ENCODE results near the gene LRRC25. TPM values are rescaled to one million over a fixed set of nuclear protein-coding genes. Genes with fewer than 3 reads are reported as not detected.

The LRRC25 gene
- total RNA-seq, 1 donor from 2014 or later, result not detected

DNA sequence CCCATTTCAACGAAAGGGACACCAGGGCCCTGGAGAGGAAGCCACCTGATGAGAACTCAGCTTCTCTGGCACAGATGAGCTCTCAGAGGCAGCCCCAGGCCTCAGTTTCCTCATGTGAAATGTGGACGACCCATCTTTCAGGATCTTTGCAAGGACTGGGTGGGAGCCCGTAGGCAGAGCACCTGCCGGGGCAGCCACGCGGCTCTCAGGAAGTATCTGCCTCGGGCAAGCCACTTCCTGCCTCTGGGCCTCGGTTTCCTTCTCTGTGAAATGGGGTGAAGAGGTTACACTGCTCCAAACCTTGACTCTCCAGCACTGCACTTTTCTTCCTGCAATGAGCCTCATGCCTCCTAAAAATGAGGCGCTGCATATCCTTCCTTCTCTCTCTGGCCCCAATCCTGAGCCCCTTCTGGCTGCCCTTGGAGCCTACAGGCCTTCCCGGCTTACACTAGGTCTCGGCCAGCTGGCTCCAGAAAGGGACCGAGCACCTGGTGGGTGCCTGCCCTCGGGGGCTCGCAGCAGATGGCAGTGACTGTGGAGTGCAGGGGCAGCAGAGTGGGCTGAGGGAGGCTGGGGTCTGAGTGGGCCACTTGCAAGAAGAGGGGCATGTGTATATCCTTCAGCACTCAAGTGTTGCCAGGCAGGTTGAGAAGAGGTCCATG, 25.2 kb upstream of the LRRC25 start:
- no peak for DNase-seq (ENCODE audit: low spot score in 2 of 2, unreplicated experiment in 2 of 2)
- no peak overlapping the region for H3K4me3 Mint-ChIP-seq
- no peaks in the 10 kb centered on the region for H3K9me3 Mint-ChIP-seq
- TF ChIP-seq, protein P1, sequence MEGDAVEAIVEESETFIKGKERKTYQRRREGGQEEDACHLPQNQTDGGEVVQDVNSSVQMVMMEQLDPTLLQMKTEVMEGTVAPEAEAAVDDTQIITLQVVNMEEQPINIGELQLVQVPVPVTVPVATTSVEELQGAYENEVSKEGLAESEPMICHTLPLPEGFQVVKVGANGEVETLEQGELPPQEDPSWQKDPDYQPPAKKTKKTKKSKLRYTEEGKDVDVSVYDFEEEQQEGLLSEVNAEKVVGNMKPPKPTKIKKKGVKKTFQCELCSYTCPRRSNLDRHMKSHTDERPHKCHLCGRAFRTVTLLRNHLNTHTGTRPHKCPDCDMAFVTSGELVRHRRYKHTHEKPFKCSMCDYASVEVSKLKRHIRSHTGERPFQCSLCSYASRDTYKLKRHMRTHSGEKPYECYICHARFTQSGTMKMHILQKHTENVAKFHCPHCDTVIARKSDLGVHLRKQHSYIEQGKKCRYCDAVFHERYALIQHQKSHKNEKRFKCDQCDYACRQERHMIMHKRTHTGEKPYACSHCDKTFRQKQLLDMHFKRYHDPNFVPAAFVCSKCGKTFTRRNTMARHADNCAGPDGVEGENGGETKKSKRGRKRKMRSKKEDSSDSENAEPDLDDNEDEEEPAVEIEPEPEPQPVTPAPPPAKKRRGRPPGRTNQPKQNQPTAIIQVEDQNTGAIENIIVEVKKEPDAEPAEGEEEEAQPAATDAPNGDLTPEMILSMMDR (IDR thresholded peaks at IDR 0.05; ENCODE audit: unreplicated experiment), result no peak
- H3K27ac Mint-ChIP-seq, result no peak overlapping the region
- no peaks in the 10 kb centered on the region for H3K36me3 Mint-ChIP-seq
- no peaks in the 10 kb centered on the region for H3K27me3 Mint-ChIP-seq (ENCODE audit: low read depth)
- peaks cover 51% of the 10 kb centered on the region for H3K4me1 Mint-ChIP-seq

DNA sequence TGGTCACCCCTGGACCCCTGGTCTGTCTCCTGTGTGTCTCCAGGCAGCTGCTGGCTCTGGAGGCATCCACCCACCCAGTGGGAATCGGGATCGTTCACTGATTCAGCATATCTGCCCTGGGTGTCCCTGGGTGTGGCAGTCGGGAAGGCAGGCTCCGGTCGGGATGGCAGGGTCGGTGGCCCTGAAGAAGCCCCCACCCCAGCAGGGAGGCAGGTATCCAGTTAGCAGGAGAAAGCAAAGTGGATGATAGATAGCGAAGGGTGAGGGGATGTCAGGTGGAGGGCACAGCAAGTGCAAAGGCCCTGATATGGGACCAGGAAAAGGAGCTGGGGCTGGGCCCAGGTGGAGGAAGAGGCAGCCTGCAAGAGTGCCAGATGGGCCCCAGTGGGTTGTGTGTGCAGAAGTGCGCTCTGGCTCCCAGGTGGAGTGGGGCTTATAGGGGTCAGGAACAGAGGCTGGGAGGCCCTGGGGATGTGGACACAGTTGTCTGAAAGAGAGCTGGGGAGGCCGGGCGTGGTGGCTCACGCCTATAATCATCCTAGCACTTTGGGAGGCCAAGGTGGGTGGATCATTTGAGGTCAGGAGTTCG, 24.0 kb upstream of the LRRC25 start:
- Mint-ChIP-seq H3K36me3 (no peaks in the 10 kb centered on the region), H3K27ac (no peak overlapping the region), H3K9me3 (no peaks in the 10 kb centered on the region), H3K4me3 (peak overlapping the region; percentile 75), H3K27me3 (ENCODE audit: low read depth) (no peaks in the 10 kb centered on the region), H3K4me1 (peaks cover 59% of the 10 kb centered on the region)
- no peak for DNase-seq (ENCODE audit: low spot score in 2 of 2, unreplicated experiment in 2 of 2)
- TF ChIP-seq, protein P1 (IDR thresholded peaks at IDR 0.05; ENCODE audit: unreplicated experiment), result no peak

DNA sequence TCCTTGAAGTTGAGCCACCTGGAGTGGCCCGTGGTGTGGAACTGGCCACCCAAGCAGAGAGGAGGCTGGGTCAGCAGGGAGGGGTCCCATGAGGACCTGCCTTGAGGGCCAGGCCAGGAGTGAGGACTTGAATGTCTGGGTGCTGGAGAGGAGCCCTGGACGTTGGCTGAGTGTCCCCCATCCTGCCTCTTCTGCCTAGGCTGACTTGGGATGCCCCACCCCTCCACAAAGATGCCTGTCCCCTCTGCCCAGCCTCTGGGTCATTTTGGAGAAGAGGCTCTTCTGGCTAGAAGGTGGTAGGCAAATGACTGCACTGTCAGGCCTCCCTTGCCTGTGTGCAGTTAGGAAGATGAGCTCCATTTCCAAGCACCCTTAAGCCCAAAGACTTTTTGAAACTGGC, 23.5 kb upstream of the LRRC25 start:
- TF ChIP-seq, protein P1 (IDR thresholded peaks at IDR 0.05; ENCODE audit: unreplicated experiment), result no peak
- H3K27me3 Mint-ChIP-seq (ENCODE audit: low read depth), result no peaks in the 10 kb centered on the region
- DNase-seq (ENCODE audit: low spot score in 2 of 2, unreplicated experiment in 2 of 2), result no peak
- H3K27ac Mint-ChIP-seq, result no peak overlapping the region
- H3K9me3 Mint-ChIP-seq, result no peaks in the 10 kb centered on the region
- H3K36me3 Mint-ChIP-seq, result no peaks in the 10 kb centered on the region
- H3K4me1 Mint-ChIP-seq, result peaks cover 61% of the 10 kb centered on the region
- peak overlapping the region; percentile 75 for H3K4me3 Mint-ChIP-seq

DNA sequence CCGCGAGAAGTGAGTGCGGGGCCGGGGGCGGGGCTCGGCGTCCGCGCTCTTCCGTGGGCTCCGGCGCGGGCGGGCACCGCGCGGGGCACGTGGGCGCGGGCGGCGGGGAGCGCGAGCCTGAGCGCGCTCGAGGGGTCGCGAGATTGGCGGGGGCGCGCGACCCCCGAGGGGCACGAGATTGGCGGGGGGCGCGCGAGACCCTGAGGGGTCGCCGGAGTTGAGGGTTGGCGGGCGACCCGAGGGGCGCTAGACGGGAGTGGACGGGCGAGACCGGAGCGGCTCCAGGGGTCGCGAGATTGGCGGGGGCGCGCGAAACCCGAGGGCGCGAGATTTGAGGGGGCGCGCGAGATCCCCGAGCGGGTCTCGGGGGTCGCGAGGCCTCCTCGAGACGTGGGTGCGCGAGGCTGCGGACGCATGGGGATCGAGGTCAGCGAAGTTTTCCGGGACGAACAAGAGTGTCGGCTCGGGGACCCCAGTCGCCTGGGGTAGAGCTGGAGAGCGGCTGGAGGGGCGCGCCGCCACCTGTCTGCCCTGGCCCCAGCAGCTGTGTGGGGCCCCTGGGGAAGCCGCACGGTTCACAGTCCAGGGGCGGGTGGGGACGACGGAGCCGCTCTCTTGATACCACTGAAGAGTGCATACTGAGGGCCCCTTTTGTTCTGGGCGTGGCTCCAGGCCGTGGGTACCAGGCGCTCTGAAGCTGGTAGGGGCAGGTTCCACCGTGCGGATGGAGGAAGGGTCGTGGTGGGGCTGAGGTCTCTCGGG, 22.5 kb upstream of the LRRC25 start:
- Mint-ChIP-seq H3K36me3 (no peaks in the 10 kb centered on the region), H3K4me1 (peaks cover 67% of the 10 kb centered on the region), H3K27me3 (ENCODE audit: low read depth) (no peaks in the 10 kb centered on the region), H3K4me3 (peak overlapping the region; percentile 75), H3K9me3 (no peaks in the 10 kb centered on the region), H3K27ac (peak overlapping the region; percentile 25)
- TF ChIP-seq, protein P1 (IDR thresholded peaks at IDR 0.05; ENCODE audit: unreplicated experiment), result no peak
- no peak for DNase-seq (ENCODE audit: low spot score in 2 of 2, unreplicated experiment in 2 of 2)

DNA sequence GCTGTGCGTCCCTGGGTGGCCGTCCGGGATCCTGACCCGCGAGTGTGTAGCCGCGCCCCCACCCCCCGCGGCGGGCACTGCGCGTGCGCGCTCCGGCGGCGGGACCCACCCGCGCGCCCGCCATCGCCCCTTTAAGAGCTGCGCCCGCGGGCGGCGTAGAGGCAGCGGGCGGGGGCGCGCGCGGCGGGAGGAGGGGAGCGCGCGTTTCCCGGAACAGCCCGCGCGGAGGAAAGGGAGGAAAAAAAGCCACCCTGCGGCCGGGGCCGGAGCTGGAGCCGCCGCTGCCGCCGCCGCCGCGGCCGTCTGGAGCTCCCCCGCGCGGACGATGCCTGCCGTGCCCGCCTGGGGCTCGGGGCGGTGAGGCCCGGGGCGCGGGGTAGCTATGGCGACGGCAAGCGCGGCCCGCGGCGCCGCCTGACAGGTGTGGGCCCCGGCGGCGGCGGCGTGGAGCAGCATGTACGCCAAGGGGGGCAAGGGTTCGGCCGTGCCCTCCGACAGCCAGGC, 21.8 kb upstream of the LRRC25 start, which contains the start of gene SSBP4:
Gene SSBP4 (plus strand): TSS at position 204 of the 504 bp plus-strand sequence. CDS start 251 bp downstream, at position 455.
- no peaks in the 10 kb centered on the region for H3K27me3 Mint-ChIP-seq (ENCODE audit: low read depth)

More for the DNA sequence above, 21.8 kb upstream of the LRRC25 start, which contains the start of gene SSBP4:
- no peaks in the 10 kb centered on the region for H3K36me3 Mint-ChIP-seq
- TF ChIP-seq, protein P1 (IDR thresholded peaks at IDR 0.05; ENCODE audit: unreplicated experiment), result no peak
- peak within 1 kb of the TSS; percentile 92 for H3K27ac Mint-ChIP-seq
- H3K4me3 Mint-ChIP-seq, result peak within 1 kb of the TSS; percentile 75
- no peaks in the 10 kb centered on the region for H3K9me3 Mint-ChIP-seq
- H3K4me1 Mint-ChIP-seq, result peaks cover 68% of the 10 kb centered on the region
- peak; percentile 71 to 77 for DNase-seq (ENCODE audit: low spot score in 2 of 2, unreplicated experiment in 2 of 2)

All from mesothelial cell of epicardium (in vitro differentiated cells).